SU-DHL-6 (cell line): ENCODE measurements around the gene COL4A2.

Experiments
- EZH2phosphoT487 ChIP-seq: fragments of 200-600 bp; sonication (generic), shearing (Covaris generic); conservative IDR thresholded peaks from 2 replicates; pipeline ENCODE4 v1.6.1; 2018; ENCODE audit warnings: mild to moderate bottlenecking, antibody characterized with exemption, low read length, moderate library complexity, mixed read lengths
- TF ChIP-seq, protein P1 (sequence below): fragments of 200-600 bp; sonication (generic); IDR thresholded peaks from one replicate; pipeline ENCODE4 v1.5.1; 2017; ENCODE audit warnings: antibody characterized with exemption, mild to moderate bottlenecking, low read length, moderate library complexity; ENCODE audit not compliant: insufficient read depth, poor library complexity, severe bottlenecking

DNA sequence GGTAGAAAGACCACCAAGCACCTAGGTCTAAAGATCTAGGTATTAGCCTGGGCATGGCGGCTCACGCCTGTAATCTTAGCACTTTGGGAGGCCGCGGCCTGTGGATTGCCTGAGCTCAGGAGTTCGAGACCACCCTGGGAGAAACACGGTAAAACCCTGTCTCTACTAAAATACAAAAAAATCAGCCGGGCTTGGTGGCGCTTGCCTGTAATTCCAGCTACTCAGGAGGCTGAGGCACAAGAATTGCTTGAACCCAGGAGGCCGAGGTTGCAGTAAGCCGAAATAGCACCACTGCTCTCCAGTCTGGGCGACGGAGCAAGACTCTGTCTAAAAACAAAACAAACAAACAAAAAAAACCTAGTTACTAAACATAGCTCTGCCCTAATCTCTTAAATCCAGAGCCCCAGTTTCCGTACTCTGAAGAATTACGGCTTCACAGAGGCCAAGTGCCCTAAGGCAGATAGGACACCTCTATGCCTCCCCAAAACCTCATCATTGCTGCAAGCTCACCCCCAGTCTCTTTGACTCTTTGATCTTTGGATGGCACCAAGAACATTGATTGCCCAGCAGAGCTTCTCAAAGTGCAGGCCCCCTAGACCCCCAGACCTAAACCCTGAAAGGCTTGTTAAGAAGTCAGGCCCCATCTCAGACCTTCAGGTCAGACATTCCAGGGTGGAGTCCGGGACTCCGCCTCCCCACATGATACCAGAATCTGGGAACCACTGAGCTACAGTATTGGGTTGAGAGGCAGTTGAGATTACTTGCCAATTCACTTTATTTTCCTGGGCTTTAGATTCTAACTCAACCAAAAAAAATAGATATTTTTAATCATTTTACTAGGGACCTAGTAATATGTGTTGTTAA is 2.8 kb downstream of the COL4A2 start:
- TF ChIP-seq, protein P1, sequence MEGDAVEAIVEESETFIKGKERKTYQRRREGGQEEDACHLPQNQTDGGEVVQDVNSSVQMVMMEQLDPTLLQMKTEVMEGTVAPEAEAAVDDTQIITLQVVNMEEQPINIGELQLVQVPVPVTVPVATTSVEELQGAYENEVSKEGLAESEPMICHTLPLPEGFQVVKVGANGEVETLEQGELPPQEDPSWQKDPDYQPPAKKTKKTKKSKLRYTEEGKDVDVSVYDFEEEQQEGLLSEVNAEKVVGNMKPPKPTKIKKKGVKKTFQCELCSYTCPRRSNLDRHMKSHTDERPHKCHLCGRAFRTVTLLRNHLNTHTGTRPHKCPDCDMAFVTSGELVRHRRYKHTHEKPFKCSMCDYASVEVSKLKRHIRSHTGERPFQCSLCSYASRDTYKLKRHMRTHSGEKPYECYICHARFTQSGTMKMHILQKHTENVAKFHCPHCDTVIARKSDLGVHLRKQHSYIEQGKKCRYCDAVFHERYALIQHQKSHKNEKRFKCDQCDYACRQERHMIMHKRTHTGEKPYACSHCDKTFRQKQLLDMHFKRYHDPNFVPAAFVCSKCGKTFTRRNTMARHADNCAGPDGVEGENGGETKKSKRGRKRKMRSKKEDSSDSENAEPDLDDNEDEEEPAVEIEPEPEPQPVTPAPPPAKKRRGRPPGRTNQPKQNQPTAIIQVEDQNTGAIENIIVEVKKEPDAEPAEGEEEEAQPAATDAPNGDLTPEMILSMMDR: no peak
- no peak for TF ChIP-seq EZH2phosphoT487
